Ascending aorta (tissue), 2 donors: ENCODE results near the gene PARD3B. TPM values are rescaled to one million over a fixed set of nuclear protein-coding genes. Genes with fewer than 3 reads are reported as not detected.

Experiments used
- DNase-seq, 2 donors: peaks; one replicate each; pipeline ENCODE4 v3.0.0-alpha.2; 2019; ENCODE audit warnings: low spot score in 2 of 2
- H3K27ac ChIP-seq, 2 donors: fragments of 200-600 bp; sonication (generic); one replicate each; pipeline ENCODE4 v1.5.1; 2016 to 2017; ENCODE audit warnings: mild to moderate bottlenecking in 1 of 2
- H3K27me3 ChIP-seq: fragments of 200-600 bp; sonication (generic); one replicate; pipeline ENCODE4 v1.5.1; 2017
- H3K36me3 ChIP-seq, 2 donors: fragments of 200-600 bp; sonication (generic); one replicate each; pipeline ENCODE4 v1.5.1; 2016
- H3K4me1 ChIP-seq, 2 donors: fragments of 200-600 bp; sonication (generic); one replicate each; pipeline ENCODE4 v1.5.1; 2016 to 2017; ENCODE audit warnings: mild to moderate bottlenecking in 1 of 2
- H3K4me3 ChIP-seq, 2 donors: fragments of 200-600 bp; sonication (generic); one replicate each; pipeline ENCODE4 v1.5.1; 2016 to 2017; ENCODE audit warnings: mild to moderate bottlenecking in 1 of 2
- H3K9me3 ChIP-seq, 2 donors: fragments of 200-600 bp; sonication (generic); one replicate each; pipeline ENCODE4 v1.5.1; 2016
- intact Hi-C: fragments of 100-400 bp; cut with DNase I; formaldehyde crosslinking; loops from one replicate; pipeline ENCODE4 v1.15.1; 2023
- total RNA-seq: library from RNA; depleted of rRNA; stranded (reverse); fragments of >200 nt; gene quantifications from one replicate; pipeline ENCODE4 v1.1.0, GENCODE V29; 2016
- TF ChIP-seq, protein P1 (sequence below), 3 experiments: fragments of 200-600 bp in 2 of 3; fragments of 450-650 bp in 1 of 3; sonication (generic) in 2 of 3; IDR thresholded peaks; one replicate each; pipeline ENCODE4 v1.5.1; 2016 to 2019; ENCODE audit warnings: antibody characterized with exemption in 3 of 3, mild to moderate bottlenecking in 1 of 3, moderate library complexity in 1 of 3

PARD3B gene
- total RNA-seq, 1 donor from 2014 or later: 9.5 TPM

- H3K4me3 ChIP-seq: no peak overlapping the region
- no peaks in the 10 kb centered on the region for H3K9me3 ChIP-seq
- no peaks in the 10 kb centered on the region for H3K27me3 ChIP-seq
- no peak for DNase-seq
- H3K36me3 ChIP-seq: no peaks in the 10 kb centered on the region
- H3K4me1 ChIP-seq: no peaks in the 10 kb centered on the region
- intact Hi-C loops: no loop called here
- TF ChIP-seq, protein P1, sequence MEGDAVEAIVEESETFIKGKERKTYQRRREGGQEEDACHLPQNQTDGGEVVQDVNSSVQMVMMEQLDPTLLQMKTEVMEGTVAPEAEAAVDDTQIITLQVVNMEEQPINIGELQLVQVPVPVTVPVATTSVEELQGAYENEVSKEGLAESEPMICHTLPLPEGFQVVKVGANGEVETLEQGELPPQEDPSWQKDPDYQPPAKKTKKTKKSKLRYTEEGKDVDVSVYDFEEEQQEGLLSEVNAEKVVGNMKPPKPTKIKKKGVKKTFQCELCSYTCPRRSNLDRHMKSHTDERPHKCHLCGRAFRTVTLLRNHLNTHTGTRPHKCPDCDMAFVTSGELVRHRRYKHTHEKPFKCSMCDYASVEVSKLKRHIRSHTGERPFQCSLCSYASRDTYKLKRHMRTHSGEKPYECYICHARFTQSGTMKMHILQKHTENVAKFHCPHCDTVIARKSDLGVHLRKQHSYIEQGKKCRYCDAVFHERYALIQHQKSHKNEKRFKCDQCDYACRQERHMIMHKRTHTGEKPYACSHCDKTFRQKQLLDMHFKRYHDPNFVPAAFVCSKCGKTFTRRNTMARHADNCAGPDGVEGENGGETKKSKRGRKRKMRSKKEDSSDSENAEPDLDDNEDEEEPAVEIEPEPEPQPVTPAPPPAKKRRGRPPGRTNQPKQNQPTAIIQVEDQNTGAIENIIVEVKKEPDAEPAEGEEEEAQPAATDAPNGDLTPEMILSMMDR (IDR thresholded peaks at IDR 0.05): no peak
- H3K27ac ChIP-seq: no peak overlapping the region
Measured at GRCh38 chr2:205585449-205586383, 1040.4 kb downstream of the PARD3B start.

DNA sequence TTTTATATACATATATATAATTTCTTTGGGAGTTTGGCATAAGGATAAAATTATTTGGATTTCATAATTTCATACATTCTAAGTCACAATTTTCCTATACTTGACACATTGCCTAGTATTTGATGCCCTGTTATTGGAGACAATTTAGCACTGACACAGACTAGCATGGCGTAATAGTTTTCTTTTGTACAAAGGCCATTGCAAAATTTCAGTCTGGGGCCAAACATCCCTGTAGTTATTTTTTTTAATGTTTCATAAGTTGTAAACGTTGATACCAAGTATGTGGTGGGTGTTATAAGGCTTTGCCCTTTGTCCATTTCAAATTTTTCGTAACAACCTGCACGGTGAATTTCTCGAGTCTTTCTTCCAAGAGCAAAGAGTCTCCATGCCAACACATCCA lies 1041.4 kb downstream of the PARD3B start:
- Histone ChIP-seq H3K27ac (no peak overlapping the region), H3K4me1 (no peaks in the 10 kb centered on the region), H3K4me3 (no peak overlapping the region), H3K36me3 (no peaks in the 10 kb centered on the region), H3K27me3 (no peaks in the 10 kb centered on the region), H3K9me3 (no peaks in the 10 kb centered on the region)
- TF ChIP-seq, protein P1 (IDR thresholded peaks at IDR 0.05): no peak
- DNase-seq: no peak
- intact Hi-C loops: no loop called here

DNA sequence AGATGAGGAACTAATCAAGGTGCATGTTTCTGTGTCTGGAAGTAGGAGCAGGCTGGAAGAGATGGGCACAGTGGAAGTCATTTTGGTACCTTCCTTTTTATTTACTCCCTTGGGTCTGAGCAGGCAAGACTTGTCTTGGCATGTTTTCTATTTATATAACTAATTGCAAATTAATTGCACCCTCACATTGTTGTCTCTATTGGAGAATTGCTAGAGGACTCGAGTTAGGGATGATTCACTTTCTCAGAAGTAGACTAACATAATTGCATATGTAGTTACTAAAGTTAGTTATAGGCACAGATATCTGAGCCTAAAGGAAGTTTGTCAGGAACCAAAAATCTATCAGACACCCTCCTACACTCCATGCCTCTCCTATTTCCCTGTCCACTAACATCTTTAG lies 1044.2 kb downstream of the PARD3B start:
- Histone ChIP-seq H3K4me3 (no peak overlapping the region), H3K36me3 (no peaks in the 10 kb centered on the region), H3K9me3 (no peaks in the 10 kb centered on the region), H3K27me3 (no peaks in the 10 kb centered on the region), H3K27ac (no peak overlapping the region), H3K4me1 (no peaks in the 10 kb centered on the region)
- TF ChIP-seq, protein P1 (IDR thresholded peaks at IDR 0.05): no peak
- intact Hi-C loops: no loop called here
- DNase-seq: no peak

- no peak for DNase-seq
- H3K4me1 ChIP-seq: no peaks in the 10 kb centered on the region
- TF ChIP-seq, protein P1 (IDR thresholded peaks at IDR 0.05): no peak
- intact Hi-C loops: no loop called here
- H3K36me3 ChIP-seq: no peaks in the 10 kb centered on the region
- H3K9me3 ChIP-seq: no peaks in the 10 kb centered on the region
- H3K27me3 ChIP-seq: no peaks in the 10 kb centered on the region
- no peak overlapping the region for H3K27ac ChIP-seq
- H3K4me3 ChIP-seq: no peak overlapping the region
Measured at GRCh38 chr2:205590759-205591158, 1045.5 kb downstream of the PARD3B start.

GRCh38 chr2:205593891-205594290 lies 1048.6 kb downstream of the PARD3B start:
- no peak overlapping the region for H3K27ac ChIP-seq
- H3K27me3 ChIP-seq: no peaks in the 10 kb centered on the region
- no peak for DNase-seq
- H3K36me3 ChIP-seq: no peaks in the 10 kb centered on the region
- TF ChIP-seq, protein P1 (IDR thresholded peaks at IDR 0.05): no peak
- intact Hi-C loops: no loop called here
- no peaks in the 10 kb centered on the region for H3K4me1 ChIP-seq
- no peak overlapping the region for H3K4me3 ChIP-seq
- H3K9me3 ChIP-seq: no peaks in the 10 kb centered on the region
